Neural cell (in vitro differentiated cells): Measurements from ENCODE around the gene SKI. TPM values are rescaled to one million over a fixed set of nuclear protein-coding genes. Genes with fewer than 3 reads are reported as not detected.
A peak's percentile ranks its signal among the peaks of the same experiment; 100 is the strongest.

ENCODE experiments used
- H2AFZ ChIP-seq: fragments of 200-600, 300-800 bp; sonication (generic), shearing (Covaris generic); 2 replicates; pipeline ENCODE4 v1.6.0; 2014; ENCODE audit warnings: low read depth, mild to moderate bottlenecking, antibody characterized with exemption, low read length, moderate library complexity
- H3F3A ChIP-seq: fragments of 200-600 bp; shearing (Covaris generic); 2 replicates; pipeline ENCODE4 v1.6.1; 2016; ENCODE audit warnings: mild to moderate bottlenecking, moderate library complexity, mixed read lengths, antibody characterized with exemption, low read length; ENCODE audit not compliant: insufficient read depth, poor library complexity, severe bottlenecking
- H3K27ac ChIP-seq: fragments of 200-600, 300-800 bp; sonication (generic), shearing (Covaris generic); 2 replicates; pipeline ENCODE4 v1.5.1; 2014; ENCODE audit warnings: mild to moderate bottlenecking, low read length, moderate library complexity
- H3K27me3 ChIP-seq: fragments of 300-800, 200-600 bp; sonication (generic), shearing (Covaris generic); 2 replicates; pipeline ENCODE4 v1.6.0; 2014; ENCODE audit warnings: mild to moderate bottlenecking, low read depth, low read length, moderate library complexity; ENCODE audit not compliant: insufficient read depth
- H3K36me3 ChIP-seq: fragments of 300-800, 200-600 bp; sonication (generic), shearing (Covaris generic); 2 replicates; pipeline ENCODE4 v1.5.1; 2014; ENCODE audit warnings: mild to moderate bottlenecking, antibody characterized with exemption, low read length, moderate library complexity; ENCODE audit not compliant: insufficient read depth
- H3K4me2 ChIP-seq: fragments of 300-800, 200-600 bp; sonication (generic), shearing (Covaris generic); 2 replicates; pipeline ENCODE4 v1.6.0; 2014; ENCODE audit warnings: mild to moderate bottlenecking, low read length
- H3K4me3 ChIP-seq: fragments of 300-800, 200-600 bp; sonication (generic), shearing (Covaris generic); 2 replicates; pipeline ENCODE4 v1.5.1; 2014; ENCODE audit warnings: mild to moderate bottlenecking, low read length, moderate library complexity
- H3K79me2 ChIP-seq: fragments of 200-600 bp; shearing (Covaris generic); replicated peaks from 2 replicates; pipeline ENCODE4 v1.6.0; 2014; ENCODE audit warnings: mild to moderate bottlenecking, low read length, moderate library complexity; ENCODE audit not compliant: insufficient read depth
- H3K9ac ChIP-seq: fragments of 300-800, 200-600 bp; sonication (generic), shearing (Covaris generic); 2 replicates; pipeline ENCODE4 v1.6.1; 2016; ENCODE audit warnings: mild to moderate bottlenecking, low read length, mixed read lengths
- H3K9me2 ChIP-seq: fragments of 200-600 bp; shearing (Covaris generic); 2 replicates; pipeline ENCODE4 v1.6.1; 2016; ENCODE audit warnings: mild to moderate bottlenecking, low read length, mixed read lengths; ENCODE audit not compliant: insufficient read depth
- H3K9me3 ChIP-seq: fragments of 200-600, 300-800 bp; sonication (generic), shearing (Covaris generic); 2 replicates; pipeline ENCODE4 v1.6.1; 2016; ENCODE audit warnings: mild to moderate bottlenecking, mixed run types, low read length, moderate library complexity, mixed read lengths
- H4K20me1 ChIP-seq: fragments of 200-600 bp; shearing (Covaris generic); 2 replicates; pipeline ENCODE4 v1.6.1; 2016; ENCODE audit warnings: mild to moderate bottlenecking, mixed run types; ENCODE audit not compliant: insufficient read depth
- CTCF ChIP-seq: fragments of 450-650 bp; IDR thresholded peaks from 2 replicates; pipeline ENCODE4 v1.5.1; 2014; ENCODE audit warnings: antibody characterized with exemption, mild to moderate bottlenecking, moderate library complexity; ENCODE audit not compliant: poor library complexity, severe bottlenecking
- EP300 ChIP-seq: fragments of 450-650 bp; conservative IDR thresholded peaks from 2 replicates; pipeline ENCODE4 v1.6.1; 2014; ENCODE audit warnings: antibody characterized with exemption, mild to moderate bottlenecking, moderate library complexity; ENCODE audit not compliant: poor library complexity, severe bottlenecking
- EZH2 ChIP-seq: fragments of 200-600, 300-800 bp; shearing (Covaris generic), sonication (generic); IDR thresholded peaks from 2 replicates; pipeline ENCODE4 v1.6.1; 2014; ENCODE audit warnings: antibody characterized with exemption, low read length, borderline replicate concordance, mild to moderate bottlenecking; ENCODE audit not compliant: insufficient read depth, poor library complexity, severe bottlenecking
- MXI1 ChIP-seq: fragments of 450-650 bp; conservative IDR thresholded peaks from 2 replicates; pipeline ENCODE4 v1.6.1; 2014; ENCODE audit warnings: antibody characterized with exemption, mild to moderate bottlenecking; ENCODE audit not compliant: poor library complexity, severe bottlenecking
- POLR2AphosphoS5 ChIP-seq: IDR thresholded peaks from 2 replicates; pipeline ENCODE4 v1.6.1; 2012
- RAD21 ChIP-seq: fragments of 450-650 bp; conservative IDR thresholded peaks from 2 replicates; pipeline ENCODE4 v1.6.1; 2014; ENCODE audit warnings: antibody characterized with exemption, mild to moderate bottlenecking, moderate library complexity
- REST ChIP-seq: IDR thresholded peaks from 2 replicates; pipeline ENCODE4 v1.6.1; 2012; ENCODE audit warnings: borderline replicate concordance
- SMC3 ChIP-seq: fragments of 450-650 bp; conservative IDR thresholded peaks from 2 replicates; pipeline ENCODE4 v1.6.1; 2014; ENCODE audit warnings: antibody characterized with exemption, mild to moderate bottlenecking, moderate library complexity; ENCODE audit not compliant: poor library complexity
- TAF1 ChIP-seq: IDR thresholded peaks from 2 replicates; pipeline ENCODE4 v1.6.1; 2012; ENCODE audit warnings: low read depth
- polyA plus RNA-seq: library from polyadenylated mRNA; depleted of rRNA; stranded (reverse); fragments of >200 nt; gene quantifications from 2 replicates; pipeline ENCODE4 v1.2.3, GENCODE V29; 2014

Gene SKI
- polyA plus RNA-seq, 1 donor from 2014 or later = 4.1 TPM

GRCh38 chr1:2210786-2211185, 17.3 kb upstream of the SKI start:
- no peak overlapping the region for H3K4me2 ChIP-seq
- H3K9me3 ChIP-seq = no peaks in the 10 kb centered on the region
- TF ChIP-seq SMC3 (no peak), REST (no peak), POLR2AphosphoS5 (no peak), RAD21 (no peak), EP300 (no peak), EZH2 (no peak), MXI1 (no peak), TAF1 (no peak), CTCF (no peak)
- no peaks in the 10 kb centered on the region for H3K27me3 ChIP-seq
- H2AFZ ChIP-seq = no peak overlapping the region
- H3F3A ChIP-seq = no peaks in the 10 kb centered on the region
- no peaks in the 10 kb centered on the region for H3K9me2 ChIP-seq
- no peak overlapping the region for H3K9ac ChIP-seq
- no peak overlapping the region for H3K27ac ChIP-seq
- H3K79me2 ChIP-seq = no peaks in the 10 kb centered on the region
- no peak overlapping the region for H3K4me3 ChIP-seq
- no peaks in the 10 kb centered on the region for H4K20me1 ChIP-seq
- H3K36me3 ChIP-seq = no peaks in the 10 kb centered on the region

- no peaks in the 10 kb centered on the region for H3F3A ChIP-seq
- no peaks in the 10 kb centered on the region for H3K9me3 ChIP-seq
- no peak overlapping the region for H3K4me2 ChIP-seq
- no peaks in the 10 kb centered on the region for H3K9me2 ChIP-seq
- H3K36me3 ChIP-seq = no peaks in the 10 kb centered on the region
- H3K4me3 ChIP-seq = peak overlapping the region; percentile 63
- H3K27ac ChIP-seq = peak overlapping the region; percentile 97
- TF ChIP-seq MXI1 (no peak), POLR2AphosphoS5 (no peak), REST (no peak), TAF1 (no peak), EP300 (no peak)
- H2AFZ ChIP-seq = peak overlapping the region; percentile 69
- peak overlapping the region; percentile 86 for H3K9ac ChIP-seq
- no peaks in the 10 kb centered on the region for H3K27me3 ChIP-seq
- no peaks in the 10 kb centered on the region for H3K79me2 ChIP-seq
- no peaks in the 10 kb centered on the region for H4K20me1 ChIP-seq
These were observed 15.9 kb upstream of the SKI start for GRCh38 chr1:2212274-2212531.
